T-helper 1 cell treated with Interleukin-12 subunit alpha and Interleukin-12 subunit beta and Interleukin-4 antibody, amounts not matched to agents 30 ng/mL and 1 ng/mL, for 36 hours (primary cell): ENCODE data around the gene MBOAT2. TPM values are rescaled to one million over a fixed set of nuclear protein-coding genes. Genes with fewer than 3 reads are reported as not detected.

Experiments
- intact Hi-C: fragments of 100-400 bp; cut with micrococcal nuclease; formaldehyde crosslinking; loops from one replicate; pipeline ENCODE4 v1.15.1; 2024
- total RNA-seq: library from RNA; stranded (reverse); gene quantifications from 2 replicates; pipeline ENCODE4 v1.2.3, GENCODE V29; 2022

The MBOAT2 gene
- total RNA-seq, 1 donor from 2014 or later, result 4.7 TPM

- intact Hi-C loops, result no loop called here
These were observed 140.0 kb downstream of the MBOAT2 start for GRCh38 chr2:8863331-8863953.

GRCh38 chr2:8862230-8862629 is 141.3 kb downstream of the MBOAT2 start:
- intact Hi-C loops, result no loop called here

- intact Hi-C loops, result no loop called here
These were observed 141.7 kb downstream of the MBOAT2 start for GRCh38 chr2:8861797-8862196.

GRCh38 chr2:8860239-8860638 is 143.2 kb downstream of the MBOAT2 start:
- intact Hi-C loops, result no loop called here

- intact Hi-C loops, result no loop called here
These were observed 144.6 kb downstream of the MBOAT2 start for GRCh38 chr2:8858910-8859309.

GRCh38 chr2:8858264-8858663 is 145.2 kb downstream of the MBOAT2 start:
- intact Hi-C loops, result no loop called here

GRCh38 chr2:8857709-8858108 is 145.8 kb downstream of the MBOAT2 start:
- intact Hi-C loops, result no loop called here

- intact Hi-C loops, result no loop called here
These were observed 147.3 kb downstream of the MBOAT2 start for GRCh38 chr2:8856176-8856575.

- intact Hi-C loops, result no loop called here
These were observed 148.5 kb downstream of the MBOAT2 start for GRCh38 chr2:8855010-8855409.

- intact Hi-C loops, result no loop called here
These were observed 150.1 kb downstream of the MBOAT2 start for GRCh38 chr2:8853426-8853825.

- intact Hi-C loops, result no loop called here
These were observed 151.5 kb downstream of the MBOAT2 start for GRCh38 chr2:8851811-8852560.

- intact Hi-C loops, result no loop called here
These were observed 152.5 kb downstream of the MBOAT2 start for GRCh38 chr2:8850845-8851487.

GRCh38 chr2:8849327-8849726 is 154.2 kb downstream of the MBOAT2 start:
- intact Hi-C loops, result no loop called here

GRCh38 chr2:8848328-8849100 is 155.0 kb downstream of the MBOAT2 start:
- intact Hi-C loops, result no loop called here

- intact Hi-C loops, result no loop called here
These were observed 156.1 kb downstream of the MBOAT2 start for GRCh38 chr2:8847400-8847799.

- intact Hi-C loops, result no loop called here
These were observed 161.6 kb downstream of the MBOAT2 start for GRCh38 chr2:8841932-8842331.

GRCh38 chr2:8840475-8841091 is 162.9 kb downstream of the MBOAT2 start:
- intact Hi-C loops, result no loop called here

- intact Hi-C loops, result loop anchor here (5.0 kb wide), 2 partner anchors 718 to 1463 kb away; partner anchors contain the start of genes ADAM17 and HPCAL1
These were observed 164.1 kb downstream of the MBOAT2 start for GRCh38 chr2:8839189-8839965.

GRCh38 chr2:8837795-8838140 is 165.7 kb downstream of the MBOAT2 start:
- intact Hi-C loops, result loop anchor here (1.0 to 5.0 kb wide), 8 partner anchors 33 to 1975 kb away; partner anchors contain the start of genes ADAM17, HPCAL1 and PDIA6
